HG02885 (cell line): ENCODE data around the gene CPNE5.

ENCODE experiments used
- ATAC-seq: cut with Tn5 transposase; IDR thresholded peaks from one replicate; pipeline ENCODE4 v1.9.1; 2021; ENCODE audit warnings: mild to moderate bottlenecking; ENCODE audit not compliant: unreplicated experiment, poor library complexity

CPNE5 gene

DNA sequence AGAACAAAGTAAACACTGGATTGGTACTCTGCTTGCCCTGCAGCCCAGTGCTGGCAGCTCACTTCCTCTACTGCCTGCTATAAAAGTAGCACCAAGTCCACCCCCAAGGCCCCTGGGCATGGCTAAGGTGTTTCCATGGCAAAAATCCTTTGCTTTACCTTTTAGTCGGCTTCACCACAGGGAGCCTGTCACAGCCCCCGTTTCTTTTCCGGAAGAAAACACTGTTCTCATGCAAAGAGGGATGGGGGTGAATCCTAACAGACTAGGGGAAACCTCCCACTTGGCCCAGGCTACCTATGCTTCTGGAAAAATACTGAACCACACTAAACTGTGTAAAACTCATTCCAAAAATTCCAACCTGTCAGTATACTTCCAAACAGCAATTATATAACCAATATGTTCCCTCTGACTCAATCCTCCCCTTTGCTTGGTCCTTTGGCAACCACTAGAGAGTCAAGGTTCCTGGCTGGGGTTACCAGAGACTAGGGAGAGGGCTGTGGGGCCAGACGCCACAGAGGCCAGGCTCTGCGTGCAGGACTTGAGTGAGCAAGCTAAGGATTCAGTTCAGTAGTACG is 19.2 kb upstream of the CPNE5 start:
- no peak for ATAC-seq

DNA sequence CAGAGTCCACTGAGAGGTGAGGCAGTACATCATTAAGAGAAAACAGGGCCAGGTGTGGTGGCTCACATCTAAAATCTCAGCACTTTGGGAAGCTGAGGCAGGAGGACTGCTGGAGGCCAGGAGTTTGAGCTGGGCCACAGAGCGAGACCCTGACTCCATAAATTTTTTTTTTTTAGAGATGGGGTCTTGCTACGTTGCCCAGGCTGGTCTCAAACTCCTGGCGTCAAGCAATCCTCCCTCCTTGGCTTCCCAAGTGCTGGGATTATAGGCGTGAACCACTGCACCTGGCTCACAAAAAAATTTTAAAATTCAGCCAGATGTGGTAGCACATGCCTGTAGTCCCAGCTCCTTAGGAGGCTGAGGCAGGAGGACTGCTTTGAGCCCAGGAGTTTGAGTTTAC is 18.1 kb upstream of the CPNE5 start:
- ATAC-seq, result no peak

DNA sequence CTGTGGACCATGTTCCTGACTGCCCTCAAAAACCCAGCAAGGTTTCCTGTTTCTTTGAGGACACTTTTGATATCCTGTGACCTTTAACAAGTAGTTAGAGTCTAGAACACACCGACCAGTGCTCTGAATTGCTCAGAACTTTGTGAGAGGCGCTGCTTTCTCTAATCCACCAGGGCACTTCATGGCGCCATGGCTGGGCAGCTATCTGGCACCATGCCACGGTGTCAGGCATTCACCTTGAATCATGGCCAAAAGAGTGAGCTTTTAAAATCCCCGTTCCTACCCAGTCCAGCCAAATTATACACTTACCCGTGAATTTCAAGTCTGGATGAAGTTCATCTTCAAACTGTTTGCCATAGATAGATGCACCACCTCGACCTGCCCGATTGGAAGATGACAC is 17.0 kb upstream of the CPNE5 start:
- no peak for ATAC-seq

DNA sequence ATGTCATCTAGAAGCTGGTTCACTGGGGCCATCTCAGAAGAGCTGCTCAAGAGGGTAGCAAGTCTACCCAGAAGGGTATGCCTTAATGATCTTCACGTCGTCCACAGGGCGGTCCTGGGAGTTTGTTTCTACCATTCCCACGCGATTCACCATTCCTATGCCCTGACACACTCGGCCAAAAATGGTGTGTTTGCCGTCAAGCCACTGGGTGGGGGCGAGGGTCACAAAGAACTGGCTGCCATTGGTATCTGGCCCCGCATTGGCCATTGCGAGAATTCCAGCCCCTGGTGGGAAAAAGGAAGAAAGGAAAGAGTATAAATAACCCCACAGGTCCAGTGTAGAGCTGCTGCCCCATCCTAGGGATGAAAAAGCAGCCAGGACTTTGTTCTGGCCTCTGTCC is 16.5 kb upstream of the CPNE5 start:
- ATAC-seq, result no peak

DNA sequence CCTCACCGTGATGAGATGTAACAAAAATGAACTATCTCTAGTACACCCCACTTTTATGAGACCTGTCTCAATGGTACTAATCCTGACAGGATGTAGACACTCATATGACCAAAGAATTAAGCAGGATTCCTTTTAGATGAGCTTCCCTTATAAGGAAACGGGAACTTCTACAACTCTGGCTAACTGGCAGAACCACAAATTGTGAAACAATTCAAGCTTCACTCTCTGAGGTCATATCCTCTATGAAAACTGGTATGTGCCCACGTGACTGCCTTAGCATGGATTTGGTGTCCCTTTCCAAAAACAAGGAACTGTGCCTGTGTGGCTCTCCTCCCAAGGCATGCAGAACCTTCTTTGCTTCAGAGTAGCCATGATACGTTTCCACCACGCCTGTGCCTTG is 14.1 kb upstream of the CPNE5 start:
- no peak for ATAC-seq

DNA sequence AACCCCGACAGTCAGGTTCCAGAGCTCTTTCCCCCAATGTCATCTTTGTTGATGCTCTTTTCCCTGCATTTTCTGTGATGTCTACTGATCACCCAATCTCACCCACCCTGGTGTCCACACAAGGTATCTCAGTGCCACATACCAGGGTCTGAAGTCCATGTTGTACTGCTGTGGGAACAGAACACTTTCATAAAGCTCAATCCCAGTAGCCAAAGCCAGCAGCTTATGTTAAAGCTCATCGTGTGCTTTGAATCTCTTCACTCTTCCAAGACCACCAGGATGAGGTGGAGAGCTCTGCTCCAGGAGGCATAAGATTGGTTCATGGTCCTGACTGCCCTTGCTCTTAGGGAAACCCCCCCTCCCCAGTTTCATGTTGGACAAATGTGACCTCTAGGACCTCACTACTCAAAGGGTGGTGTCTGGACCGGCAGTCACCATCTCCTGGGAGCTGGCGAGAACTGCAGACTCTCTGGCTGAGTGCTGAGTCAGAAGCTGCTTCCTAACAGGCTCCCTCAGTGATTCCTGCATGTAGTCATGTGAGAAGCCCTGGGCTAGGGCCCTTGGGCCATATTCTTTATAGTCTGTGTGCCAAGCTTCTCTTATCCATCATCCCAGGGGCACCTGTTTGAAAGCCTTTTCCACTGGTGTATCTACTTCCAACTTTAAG is 13.4 kb upstream of the CPNE5 start:
- ATAC-seq, result no peak

DNA sequence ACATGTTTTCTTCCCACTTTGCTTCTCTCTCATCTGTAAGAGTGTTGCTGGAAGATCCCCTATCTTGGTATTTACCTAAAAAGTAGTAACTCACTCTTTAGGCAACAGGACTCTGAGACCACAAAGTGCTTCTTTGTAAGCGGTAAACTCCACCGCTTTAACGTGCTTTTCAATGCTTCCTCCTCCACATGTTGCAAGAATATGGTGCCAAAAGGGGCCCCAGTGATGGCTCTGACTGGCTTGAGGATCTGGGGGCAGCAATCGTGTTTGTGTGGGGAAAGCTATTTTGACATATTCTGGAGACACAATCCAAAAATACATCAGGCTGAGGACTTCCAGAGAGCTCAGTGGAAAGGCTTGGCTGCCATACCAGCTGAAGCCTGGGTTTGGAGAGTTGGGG is 12.4 kb upstream of the CPNE5 start:
- no peak for ATAC-seq

DNA sequence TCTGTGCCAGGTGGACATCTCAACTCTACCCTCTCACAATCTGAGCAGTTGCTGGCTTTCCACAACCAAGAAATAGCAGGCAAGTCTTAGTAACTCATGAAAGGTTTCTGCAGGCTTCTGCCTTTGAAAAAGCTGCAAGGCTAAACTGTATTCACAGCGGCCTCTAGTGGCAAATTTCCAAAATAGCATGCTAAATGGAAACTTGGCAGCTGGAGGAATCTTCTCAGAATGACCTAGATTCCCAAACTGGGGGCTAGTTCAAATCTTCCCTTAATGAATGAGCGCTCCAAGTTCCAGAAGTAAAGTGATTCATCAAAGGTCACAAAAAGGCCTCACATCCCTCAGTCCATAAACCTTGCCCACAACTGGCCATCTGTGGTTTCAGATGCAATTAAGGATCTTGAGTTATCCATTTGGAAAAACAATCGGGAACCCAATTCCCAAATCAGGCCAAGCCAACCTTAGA is 11.9 kb upstream of the CPNE5 start:
- ATAC-seq, result no peak

DNA sequence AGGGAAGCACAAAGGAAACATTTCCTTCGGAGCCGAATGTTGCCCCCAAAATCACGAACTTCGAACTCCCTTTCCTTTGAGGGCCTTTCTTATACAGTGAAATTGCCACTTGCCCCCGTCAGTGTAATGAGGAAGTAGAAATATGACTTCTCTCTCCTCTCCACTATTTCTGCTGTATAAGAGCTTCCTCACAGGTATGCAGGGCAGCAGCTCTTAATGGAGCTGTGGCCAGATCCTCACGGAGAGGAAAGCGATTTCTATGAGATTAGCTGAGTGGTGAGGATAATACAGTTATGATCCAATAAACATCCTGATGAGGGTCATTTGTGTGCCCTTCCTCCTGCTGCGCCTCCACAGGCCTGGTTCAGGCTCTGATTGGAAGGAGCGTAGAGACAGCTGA is 10.8 kb upstream of the CPNE5 start:
- no peak for ATAC-seq

DNA sequence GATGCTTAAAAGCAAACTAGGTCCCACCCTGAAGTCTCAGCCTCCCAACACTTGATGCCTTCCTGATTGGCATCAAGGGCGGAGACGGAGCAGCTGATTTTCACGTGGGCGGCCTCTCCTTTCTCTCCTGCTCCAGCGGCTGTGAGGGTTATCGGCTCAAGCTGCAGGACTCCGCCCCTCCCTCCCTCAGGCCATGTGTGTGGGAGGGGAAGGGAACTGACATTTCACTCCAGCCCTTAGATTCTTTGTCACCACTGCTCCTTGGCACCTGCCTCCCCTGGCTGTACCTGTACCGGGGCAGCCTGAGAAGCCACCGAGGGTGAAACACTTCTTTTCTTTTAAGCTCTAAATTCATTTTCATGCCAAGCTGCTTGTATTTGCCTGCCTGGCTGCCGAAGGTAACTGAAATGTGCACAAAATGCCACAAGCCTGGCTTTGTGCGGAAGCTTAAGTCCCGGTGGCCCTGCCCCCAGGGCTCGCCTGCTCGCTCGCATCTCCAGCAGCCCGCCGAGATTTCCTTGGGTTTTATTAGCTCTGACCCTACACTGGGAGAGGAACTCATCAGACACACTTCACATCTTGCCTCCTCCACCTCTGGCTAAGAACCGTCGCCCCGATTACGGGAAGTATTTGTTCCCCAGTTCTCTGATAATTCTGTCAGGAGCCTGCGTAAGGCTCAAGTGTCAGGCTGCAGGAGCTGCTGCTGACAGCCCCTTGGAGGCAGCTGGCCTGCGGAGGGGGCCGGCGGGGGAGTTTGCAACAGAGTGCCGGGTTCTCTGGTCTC is 9.6 kb upstream of the CPNE5 start:
- no peak for ATAC-seq

DNA sequence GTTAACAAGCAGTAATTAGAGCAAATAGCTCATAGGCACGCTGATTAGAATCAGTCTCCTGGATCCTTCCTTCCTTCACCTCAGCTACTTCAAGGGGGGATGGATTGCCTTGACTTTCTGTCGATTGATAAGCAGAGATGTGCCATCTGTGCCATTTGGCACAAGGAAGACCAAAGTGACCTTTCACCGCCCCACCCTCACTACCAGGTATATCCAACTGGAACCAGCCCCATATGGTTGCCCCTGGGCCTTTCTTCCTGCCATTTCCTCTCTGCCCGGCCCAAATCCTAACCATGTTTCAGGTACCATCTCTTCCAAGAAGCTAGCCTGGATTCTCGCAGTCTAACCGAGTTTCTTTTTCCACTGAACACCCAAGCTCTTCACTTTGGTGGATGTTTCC is 8.7 kb upstream of the CPNE5 start:
- no peak for ATAC-seq

DNA sequence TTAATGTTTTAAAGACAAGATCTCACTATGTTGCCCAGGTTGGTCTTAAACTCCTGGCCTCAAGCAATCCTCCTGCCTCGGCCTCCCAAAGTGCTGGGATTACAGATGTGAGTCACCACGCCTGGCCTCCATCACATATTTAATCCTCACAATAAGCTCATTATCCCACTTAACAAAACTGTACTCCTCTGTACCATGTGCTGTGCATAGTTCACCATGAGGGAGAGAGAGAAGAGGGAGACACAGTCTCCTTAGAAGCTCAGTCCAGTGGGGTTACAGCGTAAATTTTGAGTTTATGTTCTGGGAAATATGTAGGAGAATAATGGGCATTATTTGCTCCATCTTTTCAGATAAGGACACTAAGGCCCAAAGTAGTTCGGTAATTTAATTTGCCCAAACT is 7.9 kb upstream of the CPNE5 start:
- ATAC-seq, result no peak

DNA sequence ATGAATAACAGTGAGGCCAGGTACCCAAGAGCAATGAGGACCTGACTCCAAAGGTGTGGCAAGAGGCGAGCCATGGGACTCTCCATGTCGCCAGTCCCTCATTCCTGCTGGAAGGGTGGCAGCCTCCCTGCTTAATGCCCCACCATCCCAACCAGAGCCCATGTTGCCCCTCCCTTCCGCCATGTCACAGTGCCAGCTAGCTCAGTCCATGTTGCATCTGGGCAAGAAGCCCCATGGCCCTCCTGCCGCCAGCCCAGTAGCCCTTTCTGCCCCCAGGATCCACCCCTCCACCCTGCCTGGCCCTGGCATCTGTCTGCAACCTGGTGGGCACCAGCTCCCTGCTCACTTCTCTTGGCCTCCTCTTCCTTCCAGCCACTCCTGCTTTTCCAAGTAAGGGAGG is 6.0 kb upstream of the CPNE5 start:
- ATAC-seq, result no peak

DNA sequence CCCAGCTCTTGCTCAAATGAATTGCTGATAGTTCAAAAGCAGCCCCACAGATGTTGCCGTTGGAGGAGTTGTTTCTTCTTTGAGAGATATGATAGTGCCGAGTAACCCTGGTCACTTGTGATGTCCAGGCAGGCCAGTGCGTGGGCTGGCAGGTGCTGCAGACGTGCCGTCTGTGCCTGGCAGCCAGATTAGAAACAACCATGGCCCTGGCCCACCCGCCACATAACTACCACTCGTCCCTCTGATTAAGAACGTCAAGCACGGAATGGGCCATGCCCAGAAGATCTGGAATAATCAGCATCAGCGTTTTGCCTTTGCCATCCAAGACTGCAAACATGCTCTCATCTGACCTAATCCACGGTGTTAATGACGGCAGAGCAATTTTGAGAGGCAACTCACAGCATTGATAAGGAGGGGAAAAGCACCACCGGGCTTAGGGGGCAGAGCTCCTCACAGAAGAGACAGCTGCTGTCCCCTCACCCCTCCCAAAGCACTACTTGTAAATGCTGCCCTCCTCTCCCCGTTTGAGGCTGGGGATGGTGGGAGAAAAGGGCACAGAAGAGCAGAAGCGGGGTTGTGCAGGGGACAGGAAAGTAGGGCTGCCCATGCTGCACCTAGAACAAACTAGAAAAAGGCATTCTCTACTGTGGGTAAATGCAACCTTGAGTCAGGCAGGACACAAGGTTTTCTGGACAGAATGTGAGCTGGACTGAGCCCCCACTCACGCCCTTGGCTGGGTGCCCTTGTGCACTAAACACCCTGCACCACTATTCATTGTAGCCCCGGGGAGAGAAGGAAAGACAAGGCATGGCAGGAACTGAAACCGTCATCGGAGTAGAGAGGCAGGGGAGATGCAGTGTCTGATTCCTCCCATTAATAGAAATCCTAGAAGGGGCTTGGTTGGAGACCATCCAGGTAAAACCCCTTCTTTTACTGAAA is 5.3 kb upstream of the CPNE5 start:
- ATAC-seq, result no peak

DNA sequence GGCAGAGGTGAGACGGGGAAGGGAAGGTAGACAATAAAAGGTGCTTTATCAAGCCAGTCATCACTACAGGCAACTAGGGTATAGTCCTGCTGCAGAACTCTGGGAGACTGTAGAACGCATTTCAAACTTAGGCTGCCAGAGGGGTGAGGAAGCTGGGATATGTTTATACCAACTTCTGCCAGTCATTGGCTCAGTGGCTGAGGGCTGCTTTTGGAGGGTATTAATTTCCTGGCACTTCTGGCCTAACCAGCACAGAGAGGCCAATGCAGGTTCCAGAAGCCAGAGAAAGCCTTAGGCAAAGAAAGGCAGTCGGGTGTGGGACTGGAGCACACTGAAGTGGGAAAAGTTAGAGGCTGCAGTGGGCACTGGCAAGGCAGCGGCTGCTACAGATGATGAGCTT is 3.9 kb upstream of the CPNE5 start:
- no peak for ATAC-seq

DNA sequence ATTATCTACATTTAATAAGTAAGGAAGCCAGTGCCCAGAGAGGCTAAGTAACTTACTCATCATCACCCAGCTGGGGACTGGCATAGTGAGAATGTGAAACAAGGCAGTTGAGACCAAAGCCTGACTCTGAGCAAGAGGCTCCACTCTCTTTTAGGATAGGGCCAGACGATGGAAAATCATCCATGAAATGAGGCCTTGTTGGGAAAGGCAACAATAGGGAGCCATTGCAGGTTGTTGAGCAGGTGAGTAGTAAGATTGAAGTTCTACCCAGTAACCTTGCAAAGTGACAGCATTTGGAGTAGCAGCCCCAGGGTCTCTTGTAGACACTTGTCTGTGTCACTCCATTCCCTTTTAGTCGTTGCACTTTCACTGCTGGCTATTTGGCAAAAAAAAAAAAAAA is 2.5 kb upstream of the CPNE5 start:
- no peak for ATAC-seq

DNA sequence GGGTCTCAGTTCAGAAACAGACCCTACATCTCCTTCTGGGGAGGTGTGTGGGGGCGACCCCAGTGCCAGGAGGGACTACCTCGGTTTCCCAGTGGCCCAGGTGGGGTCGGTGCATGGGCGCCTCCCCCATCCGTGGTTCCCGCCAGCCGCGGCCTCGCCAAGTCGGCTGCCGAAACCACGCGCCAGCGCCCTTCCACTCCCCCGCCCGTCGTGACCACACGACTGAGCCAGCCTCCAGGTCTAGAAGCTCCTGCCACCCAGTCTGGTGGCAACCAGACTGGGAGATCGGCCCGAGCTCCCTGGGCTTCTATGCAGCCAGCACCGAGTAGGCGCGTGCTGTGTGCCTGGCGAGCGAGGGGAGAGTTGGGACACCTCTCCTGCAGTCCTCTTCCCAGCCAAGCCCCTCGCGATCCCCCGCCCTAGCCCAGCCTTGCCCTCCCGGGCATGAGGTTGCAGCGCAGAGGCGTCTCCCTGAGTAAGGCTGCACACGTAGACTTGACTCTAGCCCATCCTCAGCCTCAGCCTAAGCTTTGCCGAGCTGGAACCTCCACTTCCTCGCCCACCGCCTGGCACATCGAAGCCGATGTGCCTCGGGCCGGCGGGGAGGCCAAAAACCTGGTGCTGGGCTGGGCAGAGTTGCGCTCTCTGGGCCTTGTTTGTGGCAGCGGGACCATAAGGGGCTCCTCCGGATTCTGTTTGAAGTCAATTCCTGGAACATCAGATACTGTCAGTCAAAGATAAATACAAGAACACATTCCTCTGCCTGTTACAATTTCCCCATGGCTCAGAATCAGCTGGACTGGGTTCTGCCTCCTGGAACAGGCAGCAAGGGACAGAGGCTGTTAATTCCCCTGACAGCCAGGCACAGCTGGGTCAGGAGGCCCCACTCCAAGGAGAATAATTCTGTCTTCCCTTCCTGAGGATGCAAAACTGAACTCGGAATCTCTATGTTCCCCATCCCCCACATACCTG is 1.5 kb upstream of the CPNE5 start:
- ATAC-seq, result no peak

DNA sequence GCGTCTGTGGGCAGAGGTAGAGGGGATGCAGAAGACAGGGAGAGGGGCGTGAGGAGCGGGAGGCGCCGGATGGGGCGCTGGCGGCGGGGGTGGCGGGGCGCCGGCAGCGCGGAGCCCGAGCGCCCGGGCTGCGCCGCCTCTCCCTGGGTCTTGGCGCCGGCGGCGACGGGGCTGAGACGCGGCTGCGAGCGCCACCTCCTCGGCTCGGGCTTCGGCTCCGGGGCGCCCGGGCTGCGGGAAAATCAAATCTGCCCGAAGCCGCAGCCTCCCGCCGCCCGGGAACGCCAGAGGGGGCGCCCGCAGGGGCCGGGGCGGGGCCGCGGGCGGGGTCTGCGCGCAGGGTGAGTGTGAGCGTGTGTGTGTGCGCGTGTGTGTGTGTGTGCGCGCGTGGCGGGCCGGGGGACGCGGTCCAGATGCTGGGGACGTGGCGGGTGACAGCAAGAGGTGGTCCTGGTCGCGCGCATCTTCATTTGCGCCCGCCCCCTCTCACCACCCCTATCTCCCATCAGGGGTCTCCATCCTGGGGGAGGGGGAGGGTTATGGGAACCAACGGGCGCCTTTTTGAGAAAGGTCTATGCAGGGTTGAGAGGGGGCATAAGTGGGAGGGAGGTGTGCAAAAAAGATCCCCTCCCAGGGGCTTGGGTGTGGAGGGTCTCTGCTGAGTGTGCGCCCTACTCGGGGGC is 646 bp upstream of the CPNE5 start:
- ATAC-seq, result no peak

DNA sequence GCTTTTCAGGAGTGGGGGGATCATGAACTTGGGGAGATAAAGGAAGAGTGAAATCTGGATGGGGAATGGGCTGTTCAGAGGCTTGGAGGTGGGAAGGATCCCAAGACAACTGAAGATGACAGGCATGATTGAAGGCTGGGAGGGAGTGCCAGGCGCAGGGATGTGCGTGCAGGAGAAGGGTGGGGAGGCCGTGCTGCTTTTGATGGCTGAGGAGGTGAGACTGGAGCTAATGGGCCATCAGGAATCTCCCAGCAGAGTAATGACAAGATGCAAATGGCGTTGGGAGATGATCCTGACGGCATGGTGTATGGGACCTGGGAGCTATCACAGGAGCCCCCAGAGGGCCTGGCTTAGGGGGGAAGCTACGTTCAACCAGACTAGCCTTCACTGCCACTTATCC is 1.6 kb downstream of the CPNE5 start:
- ATAC-seq, result no peak
